Psoas muscle (tissue), 8 donors: Measurements from ENCODE around the gene TCF7L2. TPM values are rescaled to one million over a fixed set of nuclear protein-coding genes. Genes with fewer than 3 reads are reported as not detected.

Source experiments
- ATAC-seq, 4 donors: fragments of 200-7000 bp; cut with Tn5 transposase; one replicate each; pipeline ENCODE4 v1.9.1; 2020; ENCODE audit warnings: moderate library complexity in 3 of 4, mild to moderate bottlenecking in 2 of 4
- DNase-seq, 2 donors: peaks; one replicate each; pipeline ENCODE4 v3.0.0-alpha.2; 2020
- H3K27ac ChIP-seq: fragments of 200-600 bp; one replicate; pipeline ENCODE4 v1.8.0; 2022
- H3K27me3 ChIP-seq, 3 donors: fragments of 200-600 bp in 1 of 3; one replicate each; pipeline versions ENCODE4 v1.6.1 to v1.8.0; 2013 to 2022; ENCODE audit warnings: low read length in 2 of 3, mild to moderate bottlenecking in 2 of 3, moderate library complexity in 1 of 3; ENCODE audit not compliant: insufficient read depth in 3 of 3
- H3K36me3 ChIP-seq, 2 donors: fragments of 200-600 bp in 1 of 2; one replicate each; pipeline versions ENCODE4 v1.6.1 to v1.8.0; 2013 to 2022; ENCODE audit warnings: low read depth in 1 of 2, mild to moderate bottlenecking in 1 of 2, moderate library complexity in 1 of 2; ENCODE audit not compliant: insufficient read depth in 1 of 2
- H3K4me1 ChIP-seq: fragments of 200-600 bp; one replicate; pipeline ENCODE4 v1.8.0; 2022
- H3K4me3 ChIP-seq: fragments of 200-600 bp; one replicate; pipeline ENCODE4 v1.8.0; 2022; ENCODE audit warnings: mild to moderate bottlenecking
- H3K9me3 ChIP-seq: fragments of 200-600 bp; one replicate; pipeline ENCODE4 v1.8.0; 2022
- CTCF ChIP-seq: fragments of 200-600 bp; IDR thresholded peaks from one replicate; pipeline ENCODE4 v1.8.0; 2022; ENCODE audit warnings: antibody characterized with exemption
- WGBS, 3 donors: extraction: QIAGEN DNeasy Blood & Tissue Kit; methylation state at CpG; one replicate each; pipeline versions ENCODE4 v1.1.6 to v1.1.7; 2013; 5-methylcytosine and 5-hydroxymethylcytosine counted together
- intact Hi-C, 2 donors: fragments of 100-400 bp; cut with DNase I; formaldehyde crosslinking; loops; one replicate each; pipeline versions ENCODE4 v1.11.0 to v1.14.2; 2022
- polyA plus RNA-seq, 3 donors: library from polyadenylated mRNA; stranded (reverse); fragments of 200-250 nt; gene quantifications; one replicate each; pipeline ENCODE4 v1.2.3, GENCODE V29; 2013
- total RNA-seq, 4 donors: library from RNA; stranded (reverse); fragmentation: NEBNext Ultra II Directional in 2 of 4; extraction: Animal tissue kit (Norgen Biotek cat#: 25700) in 2 of 4; gene quantifications; one replicate each; pipeline versions ENCODE4 v1.2.1 to v1.2.4, GENCODE V29; 2021 to 2023
- donor health status: healthy with polysubstance abuse.
- donor health status: DM: no; HTN: no; CAD: no; lungs with moderate emphysema.
- donor health status: Bipolar disorder and iron deficiency.
- donor health status: healthy.
- donor health status: DM: yes; HTN: yes; CAD: no.
- donor health status: DM: no; HTN: no; CAD: no.
- donor health status: DM: no; HTN: no; CAD: no.
- donor health status: DM: yes; HTN: yes; CAD: no.

The TCF7L2 gene
- total and polyA plus RNA-seq, 7 donors: 1.8 to 8.5 (median 4.3) TPM

- no peaks in the 10 kb centered on the region for H3K27me3 ChIP-seq
- DNase-seq (no peak), ATAC-seq (no peak)
- H3K4me1 ChIP-seq: no peaks in the 10 kb centered on the region
- 82 to 92% (median 86%) methylated on average over 10 of the region's 10 CpGs for WGBS, 3 donors
- H3K36me3 ChIP-seq: no peaks in the 10 kb centered on the region
- H3K9me3 ChIP-seq: no peaks in the 10 kb centered on the region
- no peak for TF ChIP-seq CTCF
- no peak overlapping the region for H3K4me3 ChIP-seq
- intact Hi-C loops: no loop called here
- no peak overlapping the region for H3K27ac ChIP-seq
Observed at GRCh38 chr10:113093188-113094113, 143.4 kb downstream of the TCF7L2 start.

GRCh38 chr10:113094114-113094486 is 144.1 kb downstream of the TCF7L2 start:
- Histone ChIP-seq H3K36me3 (no peaks in the 10 kb centered on the region), H3K4me1 (no peaks in the 10 kb centered on the region), H3K4me3 (no peak overlapping the region), H3K9me3 (no peaks in the 10 kb centered on the region), H3K27me3 (no peaks in the 10 kb centered on the region), H3K27ac (no peak overlapping the region)
- TF ChIP-seq CTCF: no peak
- no peak for DNase-seq
- WGBS, 3 donors: 81 to 82% (median 82%) methylated on average over 3 of the region's 3 CpGs
- no peak for ATAC-seq
- intact Hi-C loops: no loop called here

GRCh38 chr10:113095419-113096127 is 145.5 kb downstream of the TCF7L2 start:
- H3K4me1 ChIP-seq: no peaks in the 10 kb centered on the region
- no peak for ATAC-seq
- no peak overlapping the region for H3K4me3 ChIP-seq
- H3K9me3 ChIP-seq: no peaks in the 10 kb centered on the region
- intact Hi-C loops: no loop called here
- no peaks in the 10 kb centered on the region for H3K27me3 ChIP-seq
- no peak for DNase-seq
- WGBS, 3 donors: 80 to 88% (median 82%) methylated on average over 15 of the region's 15 CpGs
- no peak overlapping the region for H3K27ac ChIP-seq
- H3K36me3 ChIP-seq: no peaks in the 10 kb centered on the region
- no peak for TF ChIP-seq CTCF

GRCh38 chr10:113096128-113096996 is 146.3 kb downstream of the TCF7L2 start:
- H3K9me3 ChIP-seq: no peaks in the 10 kb centered on the region
- intact Hi-C loops: no loop called here

More at GRCh38 chr10:113096128-113096996, 146.3 kb downstream of the TCF7L2 start:
- ATAC-seq: peak in 2 of 4 donors; percentile 35 to 54
- peak in 1 of 2 donors; percentile 59 for DNase-seq
- no peak for TF ChIP-seq CTCF
- WGBS, 3 donors: 73 to 79% (median 75%) methylated on average over 11 of the region's 11 CpGs
- no peaks in the 10 kb centered on the region for H3K4me1 ChIP-seq
- no peaks in the 10 kb centered on the region for H3K36me3 ChIP-seq
- no peaks in the 10 kb centered on the region for H3K27me3 ChIP-seq
- H3K4me3 ChIP-seq: no peak overlapping the region
- no peak overlapping the region for H3K27ac ChIP-seq
